GM21515 (cell line): ENCODE measurements around the gene GALNS.
A peak's percentile ranks its signal among the peaks of the same experiment; 100 is the strongest.

Experiments used
- ATAC-seq: cut with Tn5 transposase; IDR thresholded peaks from one replicate; pipeline ENCODE4 v1.9.1; 2021; ENCODE audit not compliant: unreplicated experiment

GALNS gene

GRCh38 chr16:88787579-88788314 lies 69.0 kb downstream of the GALNS start:
- no peak for ATAC-seq

- peak; percentile 45 for ATAC-seq
These were observed 71.4 kb downstream of the GALNS start, which contains the start of gene PIEZO1 for GRCh38 chr16:88785106-88785924. Gene PIEZO1 (minus strand): TSS chr16:88785220. CDS start chr16:88784964, 256 bp downstream.

GRCh38 chr16:88784856-88785105 lies 72.0 kb downstream of the GALNS start:
- ATAC-seq: no peak

GRCh38 chr16:88784074-88784855 lies 72.5 kb downstream of the GALNS start:
- no peak for ATAC-seq

- no peak for ATAC-seq
These were observed 73.2 kb downstream of the GALNS start for GRCh38 chr16:88783391-88784073.

- no peak for ATAC-seq
These were observed 74.0 kb downstream of the GALNS start for GRCh38 chr16:88782454-88783390.

- ATAC-seq: no peak
These were observed 75.3 kb downstream of the GALNS start for GRCh38 chr16:88781140-88782077.

- ATAC-seq: no peak
These were observed 76.3 kb downstream of the GALNS start for GRCh38 chr16:88780142-88781062.

GRCh38 chr16:88779406-88780141 lies 77.2 kb downstream of the GALNS start:
- no peak for ATAC-seq

GRCh38 chr16:88778541-88779065 lies 78.1 kb downstream of the GALNS start:
- no peak for ATAC-seq

GRCh38 chr16:88778271-88778525 lies 78.5 kb downstream of the GALNS start:
- ATAC-seq: no peak

GRCh38 chr16:88777471-88778270 lies 79.1 kb downstream of the GALNS start:
- no peak for ATAC-seq

GRCh38 chr16:88775825-88776224 lies 80.9 kb downstream of the GALNS start:
- no peak for ATAC-seq

- no peak for ATAC-seq
These were observed 82.0 kb downstream of the GALNS start for GRCh38 chr16:88774544-88775393.

- no peak for ATAC-seq
These were observed 82.9 kb downstream of the GALNS start for GRCh38 chr16:88773812-88774291.
